Colonic mucosa (tissue), 4 donors: ENCODE data around the gene TBX10. TPM values are rescaled to one million over a fixed set of nuclear protein-coding genes. Genes with fewer than 3 reads are reported as not detected.
"Not testable (repeated sequence)": the region's sequence is repeated elsewhere in the genome, so short reads cannot be mapped to it uniquely, and the experiment has no call there.

Experiments used
- DNase-seq: peaks from one replicate; pipeline ENCODE4 v3.0.0-alpha.2; 2020
- H3K27ac ChIP-seq: fragments of 200-600 bp; one replicate; pipeline ENCODE4 v1.8.0; 2021
- H3K27me3 ChIP-seq: fragments of 200-600 bp; one replicate; pipeline ENCODE4 v1.8.0; 2021
- H3K36me3 ChIP-seq: fragments of 200-600 bp; one replicate; pipeline ENCODE4 v1.8.0; 2021
- H3K4me1 ChIP-seq: fragments of 200-600 bp; one replicate; pipeline ENCODE4 v1.8.0; 2021; ENCODE audit warnings: mild to moderate bottlenecking
- H3K4me3 ChIP-seq: fragments of 200-600 bp; one replicate; pipeline ENCODE4 v1.8.0; 2021
- H3K9ac ChIP-seq, 2 donors: one replicate each; pipeline ENCODE4 v1.7.0; 2013; ENCODE audit warnings: control low read depth in 2 of 2, low read depth in 2 of 2, low read length in 2 of 2
- H3K9me3 ChIP-seq: fragments of 200-600 bp; one replicate; pipeline ENCODE4 v1.8.0; 2021
- intact Hi-C: fragments of 100-400 bp; cut with DNase I; formaldehyde crosslinking; loops from one replicate; pipeline ENCODE4 v1.14.1; 2022
- total RNA-seq, 2 donors: library from RNA; stranded (reverse); fragmentation: NEBNext Ultra II Directional in 1 of 2; extraction: Animal tissue kit (Norgen Biotek cat#: 25700) in 1 of 2; gene quantifications; one replicate each; pipeline ENCODE4 v1.2.1, GENCODE V29; 2021
- TF ChIP-seq, protein P1 (sequence below): fragments of 200-600 bp; IDR thresholded peaks from one replicate; pipeline ENCODE4 v1.8.0; 2022; ENCODE audit warnings: antibody characterized with exemption, mild to moderate bottlenecking
- donor health status: healthy.
- donor health status: DM: no; HTN: no; CAD: no.
- donor health status: DM: no; HTN: no; CAD: no.

Gene TBX10
- total RNA-seq, 2 donors from 2014 or later: 7.8 to 19.3 TPM

DNA sequence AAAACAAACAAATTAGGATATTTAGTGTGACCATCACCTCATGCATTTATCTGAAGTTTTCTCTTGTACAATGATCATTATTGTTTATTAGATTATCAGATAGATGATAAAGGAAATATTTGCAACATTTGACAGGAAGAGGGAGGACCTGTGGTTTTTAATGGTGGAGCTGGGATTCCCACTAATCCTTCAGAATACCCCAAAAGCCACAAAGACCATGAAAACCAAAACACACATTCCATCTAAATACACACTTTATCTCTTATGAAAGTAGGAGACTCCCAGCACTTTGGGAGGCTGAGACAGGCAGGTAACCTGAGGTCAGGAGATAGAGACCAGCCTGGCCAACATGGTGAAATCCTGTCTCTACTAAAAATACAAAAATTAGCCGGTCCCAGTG is 40.4 kb downstream of the TBX10 start:
- Histone ChIP-seq H3K36me3 (no peaks in the 10 kb centered on the region), H3K9me3 (no peaks in the 10 kb centered on the region), H3K4me3 (no peak overlapping the region), H3K27me3 (no peaks in the 10 kb centered on the region), H3K9ac (no peak overlapping the region), H3K4me1 (no peaks in the 10 kb centered on the region), H3K27ac (no peak overlapping the region)
- DNase-seq: no peak
- intact Hi-C loops: no loop called here
- TF ChIP-seq, protein P1, sequence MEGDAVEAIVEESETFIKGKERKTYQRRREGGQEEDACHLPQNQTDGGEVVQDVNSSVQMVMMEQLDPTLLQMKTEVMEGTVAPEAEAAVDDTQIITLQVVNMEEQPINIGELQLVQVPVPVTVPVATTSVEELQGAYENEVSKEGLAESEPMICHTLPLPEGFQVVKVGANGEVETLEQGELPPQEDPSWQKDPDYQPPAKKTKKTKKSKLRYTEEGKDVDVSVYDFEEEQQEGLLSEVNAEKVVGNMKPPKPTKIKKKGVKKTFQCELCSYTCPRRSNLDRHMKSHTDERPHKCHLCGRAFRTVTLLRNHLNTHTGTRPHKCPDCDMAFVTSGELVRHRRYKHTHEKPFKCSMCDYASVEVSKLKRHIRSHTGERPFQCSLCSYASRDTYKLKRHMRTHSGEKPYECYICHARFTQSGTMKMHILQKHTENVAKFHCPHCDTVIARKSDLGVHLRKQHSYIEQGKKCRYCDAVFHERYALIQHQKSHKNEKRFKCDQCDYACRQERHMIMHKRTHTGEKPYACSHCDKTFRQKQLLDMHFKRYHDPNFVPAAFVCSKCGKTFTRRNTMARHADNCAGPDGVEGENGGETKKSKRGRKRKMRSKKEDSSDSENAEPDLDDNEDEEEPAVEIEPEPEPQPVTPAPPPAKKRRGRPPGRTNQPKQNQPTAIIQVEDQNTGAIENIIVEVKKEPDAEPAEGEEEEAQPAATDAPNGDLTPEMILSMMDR: no peak

DNA sequence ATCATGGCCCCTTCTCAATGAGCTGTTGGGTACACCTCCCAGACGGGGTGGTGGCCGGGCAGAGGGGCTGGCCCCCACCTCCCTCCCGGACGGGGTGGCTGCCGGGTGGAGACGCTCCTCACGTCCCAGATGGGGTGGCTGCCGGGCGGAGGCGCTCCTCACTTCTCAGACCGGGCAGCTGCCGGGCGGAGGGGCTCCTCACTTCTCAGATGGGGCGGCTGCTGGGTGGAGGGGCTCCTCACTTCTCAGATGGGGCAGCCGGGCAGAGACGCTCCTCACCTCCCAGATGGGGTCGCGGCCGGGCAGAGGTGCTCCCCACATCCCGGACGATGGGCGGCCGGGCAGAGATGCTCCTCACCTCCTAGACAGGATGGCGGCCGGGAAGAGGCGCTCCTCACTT is 41.6 kb downstream of the TBX10 start:
- H3K4me1 ChIP-seq, H3K27ac ChIP-seq, H3K9me3 ChIP-seq, DNase-seq, H3K27me3 ChIP-seq, H3K4me3 ChIP-seq, H3K36me3 ChIP-seq, intact Hi-C loops, H3K9ac ChIP-seq: not testable (repeated sequence)

DNA sequence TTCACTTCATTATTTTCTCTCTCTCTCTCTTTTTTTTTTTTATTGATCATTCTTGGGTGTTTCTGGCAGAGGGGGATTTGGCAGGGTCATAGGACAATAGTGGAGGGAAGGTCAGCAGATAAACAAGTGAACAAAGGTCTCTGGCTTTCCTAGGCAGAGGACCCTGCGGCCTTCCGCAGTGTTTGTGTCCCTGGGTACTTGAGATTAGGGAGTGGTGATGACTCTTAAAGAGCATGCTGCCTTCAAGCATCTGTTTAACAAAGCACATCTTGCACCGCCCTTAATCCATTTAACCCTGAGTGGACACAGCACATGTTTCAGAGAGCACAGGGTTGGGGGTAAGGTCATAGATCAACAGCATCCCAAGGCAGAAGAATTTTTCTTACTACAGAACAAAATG is 42.1 kb downstream of the TBX10 start:
- H3K4me1 ChIP-seq, H3K27ac ChIP-seq, DNase-seq, H3K9me3 ChIP-seq, H3K4me3 ChIP-seq, H3K27me3 ChIP-seq, H3K36me3 ChIP-seq, H3K9ac ChIP-seq, intact Hi-C loops: not testable (repeated sequence)

DNA sequence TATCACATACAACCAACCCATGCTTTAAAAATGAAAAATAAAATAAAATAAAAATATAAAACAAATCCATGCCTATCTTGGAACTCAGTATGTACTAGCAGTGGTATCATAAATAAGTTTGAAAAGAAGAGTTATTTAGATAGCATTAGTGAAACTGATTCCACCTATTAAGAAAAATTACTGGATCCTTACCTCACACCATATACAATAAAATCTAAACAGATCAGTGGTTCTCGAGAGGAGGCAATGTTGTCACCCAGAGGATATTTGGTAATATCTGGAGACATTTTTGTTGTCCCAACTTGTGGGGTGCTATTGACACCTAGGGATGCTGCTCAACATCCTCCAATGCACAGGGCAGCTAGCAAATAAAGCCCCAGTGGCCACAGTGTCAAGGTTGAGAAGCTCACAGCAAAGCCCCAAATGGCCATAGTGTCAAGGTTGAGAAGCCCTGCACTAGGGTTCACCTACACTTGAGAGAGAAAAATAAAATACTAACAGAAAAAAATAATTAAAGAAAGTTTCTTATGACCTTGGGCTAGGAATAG is 42.7 kb downstream of the TBX10 start:
- no peak overlapping the region for H3K27ac ChIP-seq
- H3K4me1 ChIP-seq: no peaks in the 10 kb centered on the region
- no peak for DNase-seq
- intact Hi-C loops: no loop called here
- no peaks in the 10 kb centered on the region for H3K27me3 ChIP-seq
- H3K9me3 ChIP-seq: no peaks in the 10 kb centered on the region
- TF ChIP-seq, protein P1: no peak
- no peak overlapping the region for H3K9ac ChIP-seq
- H3K36me3 ChIP-seq: no peaks in the 10 kb centered on the region
- no peak overlapping the region for H3K4me3 ChIP-seq

DNA sequence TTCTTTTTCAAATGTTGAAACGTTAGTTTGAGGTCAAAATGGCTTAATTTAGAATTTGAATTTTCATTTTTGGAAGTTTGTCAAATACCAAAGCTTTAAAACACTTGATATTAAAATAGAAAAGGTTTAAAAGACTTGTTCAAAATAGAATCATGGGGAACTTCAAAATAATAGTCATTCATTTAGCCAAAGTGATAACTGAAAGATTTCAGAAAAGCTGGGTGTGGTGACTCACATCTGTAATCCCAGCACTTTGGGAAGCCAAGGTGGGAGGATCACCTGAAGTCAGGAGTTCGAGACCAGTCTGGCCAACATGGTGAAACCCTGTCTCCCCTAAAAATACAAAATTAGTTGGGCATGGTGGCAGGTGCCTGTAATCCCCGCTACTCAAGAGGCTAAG is 45.1 kb downstream of the TBX10 start:
- no peak for DNase-seq
- no peaks in the 10 kb centered on the region for H3K36me3 ChIP-seq
- H3K4me3 ChIP-seq: no peak overlapping the region
- TF ChIP-seq, protein P1: no peak
- H3K27me3 ChIP-seq: no peaks in the 10 kb centered on the region
- H3K4me1 ChIP-seq: no peaks in the 10 kb centered on the region
- H3K9ac ChIP-seq: no peak overlapping the region
- no peak overlapping the region for H3K27ac ChIP-seq
- H3K9me3 ChIP-seq: no peaks in the 10 kb centered on the region
- intact Hi-C loops: no loop called here

DNA sequence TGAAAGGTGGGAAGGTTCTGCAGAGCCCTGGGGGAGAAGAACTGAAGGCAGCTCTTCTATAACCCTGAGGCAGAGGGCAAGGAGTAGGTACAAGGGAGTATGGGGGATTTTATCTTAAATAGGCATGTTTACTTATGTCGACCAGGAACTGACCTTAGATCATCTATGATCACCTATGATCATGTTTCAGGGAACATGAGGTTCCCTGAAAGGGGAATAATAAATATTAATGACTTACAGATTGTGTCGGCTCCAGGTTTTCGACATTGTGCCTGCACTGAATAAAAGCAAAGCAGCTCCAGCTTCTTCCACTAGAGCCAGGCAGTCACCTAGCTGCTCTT is 46.0 kb downstream of the TBX10 start:
- no peak overlapping the region for H3K27ac ChIP-seq
- intact Hi-C loops: no loop called here
- DNase-seq: no peak
- TF ChIP-seq, protein P1: no peak
- H3K9me3 ChIP-seq: no peaks in the 10 kb centered on the region
- H3K27me3 ChIP-seq: no peaks in the 10 kb centered on the region
- no peak overlapping the region for H3K4me3 ChIP-seq
- no peaks in the 10 kb centered on the region for H3K36me3 ChIP-seq
- no peak overlapping the region for H3K9ac ChIP-seq
- H3K4me1 ChIP-seq: no peaks in the 10 kb centered on the region
